ENCODE data around the gene GRAMD1B.

DNA sequence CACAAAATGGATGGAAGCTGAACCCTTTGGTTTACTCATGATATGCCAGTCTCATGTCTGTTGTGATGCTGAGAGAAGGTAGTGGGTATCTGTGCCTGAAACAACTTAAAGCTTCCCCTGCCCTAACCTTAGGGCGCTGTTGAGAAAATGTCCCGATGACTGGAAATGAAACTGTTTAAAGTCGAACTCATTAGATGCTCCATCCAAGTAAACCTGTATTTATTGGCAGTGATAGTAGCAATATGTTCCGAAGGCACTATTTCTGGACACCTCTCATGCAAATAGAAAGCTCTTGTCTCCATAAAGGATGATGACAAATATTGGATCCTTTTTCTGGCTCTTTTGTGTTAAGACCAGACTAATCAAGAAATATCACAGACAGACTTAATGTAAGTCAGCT lies 86.2 kb downstream of the GRAMD1B start:
- TF ChIP-seq POLR2AphosphoS5 (IDR thresholded peaks at IDR 0.05) (no peak), POLR2A (IDR thresholded peaks at IDR 0.05) (no peak)
- TF ChIP-seq, protein P1, sequence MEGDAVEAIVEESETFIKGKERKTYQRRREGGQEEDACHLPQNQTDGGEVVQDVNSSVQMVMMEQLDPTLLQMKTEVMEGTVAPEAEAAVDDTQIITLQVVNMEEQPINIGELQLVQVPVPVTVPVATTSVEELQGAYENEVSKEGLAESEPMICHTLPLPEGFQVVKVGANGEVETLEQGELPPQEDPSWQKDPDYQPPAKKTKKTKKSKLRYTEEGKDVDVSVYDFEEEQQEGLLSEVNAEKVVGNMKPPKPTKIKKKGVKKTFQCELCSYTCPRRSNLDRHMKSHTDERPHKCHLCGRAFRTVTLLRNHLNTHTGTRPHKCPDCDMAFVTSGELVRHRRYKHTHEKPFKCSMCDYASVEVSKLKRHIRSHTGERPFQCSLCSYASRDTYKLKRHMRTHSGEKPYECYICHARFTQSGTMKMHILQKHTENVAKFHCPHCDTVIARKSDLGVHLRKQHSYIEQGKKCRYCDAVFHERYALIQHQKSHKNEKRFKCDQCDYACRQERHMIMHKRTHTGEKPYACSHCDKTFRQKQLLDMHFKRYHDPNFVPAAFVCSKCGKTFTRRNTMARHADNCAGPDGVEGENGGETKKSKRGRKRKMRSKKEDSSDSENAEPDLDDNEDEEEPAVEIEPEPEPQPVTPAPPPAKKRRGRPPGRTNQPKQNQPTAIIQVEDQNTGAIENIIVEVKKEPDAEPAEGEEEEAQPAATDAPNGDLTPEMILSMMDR (IDR thresholded peaks at IDR 0.05), result no peak

Measured in breast epithelium (tissue), 3 donors.